Stimulated activated CD8-positive, alpha-beta memory T cell treated with anti-CD3 and anti-CD28 coated beads, Interleukin-4, amount 100 ng/mL, for 4 hours (primary cell): ENCODE results near the gene PPFIA2.

ENCODE experiments used
- DNase-seq, 2 donors: peaks; one replicate each; pipeline ENCODE4 v3.0.0-alpha.2; 2020; ENCODE audit warnings: low read depth in 2 of 2, low spot score in 1 of 2

PPFIA2 gene

DNA sequence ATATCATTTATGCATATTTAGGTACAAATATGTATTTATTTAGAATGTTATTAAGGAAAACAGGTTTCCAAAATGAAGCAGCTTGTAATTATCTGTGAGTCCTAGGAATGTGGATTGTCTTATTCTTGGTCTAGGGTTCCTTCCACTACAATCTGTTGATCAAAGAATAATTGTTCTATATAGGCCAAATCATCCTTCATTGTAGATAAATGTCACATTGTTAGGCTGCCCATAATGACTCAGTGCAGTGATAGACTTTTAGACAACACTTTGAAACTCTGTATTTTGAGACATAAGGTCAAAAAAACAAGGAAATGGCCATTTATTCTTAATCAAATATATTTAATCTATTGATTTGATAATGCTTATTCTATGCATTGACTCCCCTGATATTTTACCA is 398.2 kb downstream of the PPFIA2 start:
- no peak for DNase-seq

- no peak for DNase-seq
Observed at GRCh38 chr12:81359736-81360135, 399.4 kb downstream of the PPFIA2 start.

DNA sequence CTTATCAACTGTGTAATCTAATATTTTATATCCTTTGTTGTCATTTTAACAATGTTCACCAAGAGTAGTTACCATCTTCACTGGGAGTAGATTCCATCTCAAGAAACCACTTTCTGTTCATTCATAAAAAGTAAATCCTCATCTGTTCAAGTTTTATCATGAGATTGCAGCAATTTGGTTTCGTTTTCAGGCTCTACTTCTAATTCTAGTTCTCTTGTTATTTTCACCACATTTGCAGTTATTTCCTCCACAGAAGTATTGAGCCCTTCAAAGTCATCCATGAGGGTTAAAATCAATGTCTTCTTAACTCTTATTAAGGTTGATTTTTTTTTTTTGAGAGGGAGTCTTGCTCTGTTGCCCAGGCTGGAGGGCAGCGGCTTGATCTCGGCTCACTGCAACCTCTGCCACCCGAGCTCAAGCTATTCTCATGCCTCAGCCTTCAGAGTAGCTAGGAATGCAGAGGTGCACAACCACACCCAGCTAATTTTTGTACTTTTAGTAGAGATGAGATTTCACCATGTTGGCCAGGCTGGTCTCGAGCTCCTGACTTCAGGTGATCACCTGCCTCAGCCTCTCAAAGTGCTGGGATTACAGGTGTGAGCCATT is 404.7 kb downstream of the PPFIA2 start:
- no peak for DNase-seq

- DNase-seq, result no peak
Observed at GRCh38 chr12:81350309-81350708, 408.8 kb downstream of the PPFIA2 start.

DNA sequence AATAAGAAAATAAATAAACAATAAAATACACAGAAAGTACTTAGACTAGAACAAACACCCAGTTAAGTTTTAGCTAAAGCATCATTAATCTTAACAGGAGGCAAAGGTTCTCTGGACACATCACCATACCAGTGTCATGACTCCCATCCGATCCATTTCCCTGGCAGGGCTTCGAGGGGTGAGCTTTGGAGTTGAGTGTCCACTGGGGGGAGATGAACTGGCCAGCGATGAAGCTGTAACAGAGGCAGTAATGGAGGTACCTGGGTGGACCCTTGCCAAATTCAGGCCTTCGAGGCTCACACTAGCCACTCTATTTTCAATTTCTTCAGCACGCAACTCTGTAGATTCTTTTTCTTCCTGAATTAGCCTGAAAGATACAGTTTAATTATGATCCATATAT is 411.7 kb downstream of the PPFIA2 start:
- DNase-seq, result no peak

- no peak for DNase-seq
Observed at GRCh38 chr12:81340910-81341309, 418.2 kb downstream of the PPFIA2 start.

DNA sequence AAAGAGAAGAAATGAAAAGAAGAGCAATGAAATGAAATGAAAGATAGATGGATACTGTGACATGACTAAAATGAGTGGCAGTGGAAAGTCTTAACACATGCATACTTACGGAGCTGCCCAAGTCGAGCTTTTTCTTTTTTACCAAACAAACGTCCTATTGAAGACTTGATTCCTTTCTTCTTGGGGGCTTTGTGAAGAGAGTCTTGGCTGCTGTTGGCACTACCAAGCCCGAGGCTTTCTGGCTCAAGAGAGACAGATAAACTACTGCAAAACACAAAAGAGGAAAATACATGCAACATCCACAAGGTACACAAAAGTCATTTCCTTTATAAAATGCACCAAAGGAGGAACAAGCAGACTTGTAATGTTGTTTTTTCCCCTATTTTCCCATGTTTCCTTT is 420.1 kb downstream of the PPFIA2 start:
- no peak for DNase-seq

GRCh38 chr12:81337886-81338285 is 421.3 kb downstream of the PPFIA2 start:
- DNase-seq, result no peak

GRCh38 chr12:81333812-81334211 is 425.3 kb downstream of the PPFIA2 start:
- DNase-seq, result no peak

GRCh38 chr12:81332054-81332453 is 427.1 kb downstream of the PPFIA2 start:
- DNase-seq, result no peak

- DNase-seq, result no peak
Observed at GRCh38 chr12:81330480-81330879, 428.7 kb downstream of the PPFIA2 start.

- no peak for DNase-seq
Observed at GRCh38 chr12:81329085-81329484, 430.1 kb downstream of the PPFIA2 start.

DNA sequence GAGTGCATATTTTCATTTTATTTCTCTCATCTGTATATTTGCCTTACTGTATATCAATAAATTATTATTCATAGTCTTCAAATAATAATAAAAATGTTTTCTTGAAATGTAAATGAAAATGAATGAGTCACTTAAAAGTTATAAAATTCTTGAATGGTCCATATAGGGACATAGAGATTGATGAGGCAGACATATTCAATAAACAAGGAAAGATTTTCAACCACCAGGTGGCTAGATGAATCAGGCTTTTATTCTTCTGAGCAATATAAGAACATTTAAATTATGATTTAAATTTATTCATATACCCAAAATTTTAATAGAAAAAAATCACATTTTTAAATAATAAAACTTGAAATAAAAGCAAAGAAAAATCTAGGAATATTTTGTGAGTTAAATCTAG is 431.7 kb downstream of the PPFIA2 start:
- no peak for DNase-seq

- no peak for DNase-seq
Observed at GRCh38 chr12:81325086-81325485, 434.1 kb downstream of the PPFIA2 start.

- no peak for DNase-seq
Observed at GRCh38 chr12:81314903-81315531, 444.1 kb downstream of the PPFIA2 start.

DNA sequence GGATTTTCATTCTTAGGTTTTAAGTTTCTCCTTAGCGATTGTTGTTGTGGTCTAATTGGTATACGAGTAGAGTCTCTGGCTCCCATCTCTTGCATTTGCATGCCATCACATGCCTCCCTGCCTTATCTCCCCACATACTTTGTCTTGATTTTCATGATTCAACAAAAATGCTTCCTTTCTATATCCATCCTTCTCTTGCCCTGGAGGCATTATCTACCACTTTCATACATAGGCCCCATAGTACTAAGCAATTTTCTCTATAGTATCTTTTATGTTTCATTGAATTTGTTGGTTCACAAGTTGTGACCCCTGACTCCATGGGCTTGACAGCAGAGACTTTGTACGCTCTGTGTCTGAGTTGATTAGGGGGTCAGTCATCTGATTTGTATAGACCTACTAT is 455.2 kb downstream of the PPFIA2 start:
- no peak for DNase-seq

- no peak for DNase-seq
Observed at GRCh38 chr12:81300454-81300853, 458.7 kb downstream of the PPFIA2 start.

DNA sequence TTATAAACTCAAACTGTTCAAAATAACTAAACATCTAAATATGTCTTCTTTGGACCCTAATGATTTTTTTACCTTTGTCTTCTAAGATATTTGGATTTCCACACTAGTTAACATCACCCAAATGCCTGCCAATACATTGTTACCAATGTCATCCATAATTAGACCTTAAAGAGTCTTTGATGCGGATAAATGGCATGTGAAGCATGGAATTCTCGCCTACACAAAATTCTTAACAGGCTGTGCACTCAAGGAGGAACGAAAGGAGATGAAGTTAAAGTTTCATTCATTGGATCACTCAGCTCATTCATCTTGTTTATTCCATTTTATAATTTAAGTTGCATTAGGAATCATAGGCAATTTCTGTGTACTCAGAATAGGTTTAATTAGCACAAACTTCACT is 461.5 kb downstream of the PPFIA2 start:
- DNase-seq, result no peak

DNA sequence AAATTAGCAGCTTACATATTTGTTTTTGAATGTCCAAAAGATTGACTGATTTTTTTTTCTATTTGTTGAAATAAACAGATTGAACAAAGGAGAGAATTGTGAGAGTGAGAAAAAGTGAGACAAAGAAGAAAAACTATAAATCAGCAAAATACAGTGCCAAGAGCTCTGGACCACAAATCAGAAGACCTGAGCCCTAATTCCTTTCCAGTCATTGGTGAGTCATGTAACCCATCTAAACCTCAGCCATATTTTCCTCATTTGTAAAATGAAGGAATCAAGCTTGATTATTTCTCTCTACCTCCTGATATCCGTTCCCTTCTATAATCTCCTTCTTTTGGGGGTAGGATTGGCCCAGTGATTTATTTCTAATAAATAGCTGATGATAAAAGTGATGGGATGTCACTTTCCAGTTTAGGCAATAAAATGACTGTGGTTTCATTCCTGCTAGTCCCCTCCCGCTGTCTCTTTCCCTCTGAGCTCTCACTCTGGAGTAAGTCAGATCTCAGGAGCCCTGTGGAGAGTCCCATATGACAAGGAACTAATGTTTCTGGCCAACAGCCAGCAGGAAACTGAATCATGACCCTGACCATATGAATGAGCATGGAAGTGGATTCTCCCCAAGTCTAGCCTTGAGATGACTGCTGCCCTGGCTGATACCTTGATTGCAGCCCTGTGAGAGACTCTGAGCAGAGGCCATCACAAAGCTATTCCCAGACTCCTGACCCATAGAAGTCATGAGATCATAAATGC is 462.4 kb downstream of the PPFIA2 start:
- no peak for DNase-seq

- DNase-seq, result no peak
Observed at GRCh38 chr12:81295251-81295650, 463.9 kb downstream of the PPFIA2 start.

GRCh38 chr12:81294325-81295190 is 464.6 kb downstream of the PPFIA2 start:
- DNase-seq, result no peak

DNA sequence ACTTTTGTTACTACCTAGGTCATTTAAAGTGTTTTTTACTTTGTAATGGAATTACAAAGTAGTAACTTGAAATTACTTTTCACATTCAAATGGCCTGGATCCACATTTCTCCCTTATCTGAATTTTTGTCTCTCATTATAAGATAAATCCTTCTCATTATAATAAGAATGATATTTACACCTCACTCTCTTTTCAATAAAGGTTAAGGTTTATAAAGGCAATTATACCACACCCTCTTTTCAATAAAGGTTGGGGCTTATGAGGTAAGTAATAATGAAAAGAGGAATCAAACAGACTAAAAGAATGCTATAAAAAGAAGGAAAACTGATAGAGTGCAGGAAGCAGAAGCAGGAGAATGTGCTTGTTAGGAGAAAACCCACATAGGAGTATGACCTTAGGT is 470.5 kb downstream of the PPFIA2 start:
- DNase-seq, result no peak
